NT2/D1 (cell line): Measurements from ENCODE around the gene SLX4IP.

Experiments used
- DNase-seq: peaks from one replicate; pipeline ENCODE4 v3.0.0-alpha.2; 2011; ENCODE audit warnings: low read depth, low spot score
- H3K27me3 ChIP-seq: 2 replicates; pipeline ENCODE4 v1.6.0; 2011; ENCODE audit warnings: mild to moderate bottlenecking; ENCODE audit not compliant: insufficient read length, insufficient read depth
- H3K36me3 ChIP-seq: 2 replicates; pipeline ENCODE4 v1.6.1; 2011; ENCODE audit warnings: mild to moderate bottlenecking, low read length, mixed read lengths; ENCODE audit not compliant: insufficient read depth, insufficient read length
- H3K4me1 ChIP-seq: 2 replicates; pipeline ENCODE4 v1.5.1; 2011; ENCODE audit not compliant: insufficient read depth, insufficient read length
- H3K4me3 ChIP-seq: 2 replicates; pipeline ENCODE4 v1.5.1; 2011; ENCODE audit warnings: low read depth; ENCODE audit not compliant: insufficient read length
- H3K9ac ChIP-seq: 2 replicates; pipeline ENCODE4 v1.6.0; 2011; ENCODE audit warnings: low read depth; ENCODE audit not compliant: insufficient read length
- H3K9me3 ChIP-seq: 2 replicates; pipeline ENCODE4 v1.5.1; 2011; ENCODE audit warnings: mild to moderate bottlenecking, low read length; ENCODE audit not compliant: insufficient read depth
- SUZ12 ChIP-seq: IDR thresholded peaks from 2 replicates; pipeline ENCODE4 v1.6.1; 2011; ENCODE audit not compliant: insufficient read length, insufficient read depth; ENCODE audit errors: extremely low read depth
- YY1 ChIP-seq: IDR thresholded peaks from 2 replicates; pipeline ENCODE4 v1.6.1; 2011; ENCODE audit not compliant: insufficient read length, insufficient read depth
- ZNF274 ChIP-seq: IDR thresholded peaks from 2 replicates; pipeline ENCODE4 v1.6.1; 2011; ENCODE audit warnings: mild to moderate bottlenecking, low read depth, low read length

SLX4IP gene

DNA sequence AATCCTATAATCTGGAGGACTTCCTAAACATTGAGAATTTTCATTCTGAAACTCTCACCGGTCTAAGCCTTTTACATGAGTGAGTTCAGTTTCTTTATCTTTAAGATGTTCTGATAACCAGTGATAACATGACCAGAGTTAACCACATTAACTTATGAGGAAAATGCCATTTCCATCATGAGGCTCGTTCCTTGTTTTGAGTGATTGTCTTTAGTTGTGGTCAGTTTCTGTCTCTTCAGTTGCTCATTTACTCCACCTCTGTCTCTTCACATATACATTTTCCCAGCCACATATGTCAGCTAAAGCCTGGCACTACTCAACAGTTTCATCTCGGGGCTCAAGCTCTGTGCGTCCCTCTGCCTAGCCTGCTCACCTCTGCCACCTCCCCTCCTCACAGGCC is 168.3 kb downstream of the SLX4IP start:
- no peak for TF ChIP-seq YY1
- no peak for TF ChIP-seq SUZ12
- TF ChIP-seq ZNF274: no peak
- no peak for DNase-seq

DNA sequence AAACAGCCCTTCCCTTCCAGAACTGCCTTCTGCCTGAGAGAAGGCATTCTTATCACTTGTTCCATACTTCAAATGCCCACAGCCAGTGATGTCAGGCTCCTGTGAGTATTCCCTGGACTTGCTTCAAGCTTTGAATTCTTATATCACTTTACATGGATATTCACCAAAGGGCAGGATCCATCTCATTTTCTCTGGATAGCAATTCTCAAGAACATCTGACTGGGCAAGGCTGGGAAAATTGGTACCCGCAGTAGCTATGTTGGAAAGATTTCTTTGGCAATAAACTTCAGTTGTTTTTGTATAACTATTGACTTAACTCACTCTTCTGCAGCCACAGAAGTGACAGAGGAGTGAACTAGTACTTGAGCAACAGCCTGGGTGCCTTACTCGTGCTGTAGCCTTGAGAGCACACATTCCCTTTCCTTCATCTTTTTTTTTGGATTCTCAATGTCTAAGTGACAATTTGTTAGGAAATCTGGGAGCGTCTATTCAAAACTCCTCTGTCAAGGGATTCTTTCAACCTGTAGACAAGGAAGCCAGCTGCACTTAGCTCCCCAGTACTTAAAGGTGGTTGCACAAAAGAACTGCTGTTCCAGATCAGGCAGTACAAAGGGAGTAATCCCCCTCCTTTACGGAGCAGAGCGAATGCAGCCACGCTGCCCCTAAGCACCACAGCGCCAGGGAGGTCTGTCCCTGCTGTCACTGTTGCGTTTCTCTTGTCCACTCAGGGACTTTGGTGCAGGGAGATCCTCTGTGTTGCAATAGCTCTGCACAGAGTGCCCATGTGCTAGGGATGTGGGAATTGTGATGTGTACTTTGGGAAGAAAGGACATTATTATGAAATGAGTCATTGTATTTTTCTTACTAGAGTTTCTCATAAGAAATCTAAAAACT is 169.1 kb downstream of the SLX4IP start:
- H3K4me1 ChIP-seq: no peaks in the 10 kb centered on the region
- H3K9me3 ChIP-seq: no peaks in the 10 kb centered on the region
- H3K9ac ChIP-seq: no peak overlapping the region
- no peaks in the 10 kb centered on the region for H3K27me3 ChIP-seq
- TF ChIP-seq ZNF274 (no peak), SUZ12 (no peak), YY1 (no peak)
- H3K36me3 ChIP-seq: no peaks in the 10 kb centered on the region
- H3K4me3 ChIP-seq: no peak overlapping the region
- DNase-seq: no peak

More for the DNA sequence above, 168.3 kb downstream of the SLX4IP start:
- no peak overlapping the region for H3K9ac ChIP-seq
- no peaks in the 10 kb centered on the region for H3K9me3 ChIP-seq
- H3K4me3 ChIP-seq: no peak overlapping the region
- no peaks in the 10 kb centered on the region for H3K4me1 ChIP-seq
- H3K36me3 ChIP-seq: peaks cover 3% of the 10 kb centered on the region
- H3K27me3 ChIP-seq: no peaks in the 10 kb centered on the region

DNA sequence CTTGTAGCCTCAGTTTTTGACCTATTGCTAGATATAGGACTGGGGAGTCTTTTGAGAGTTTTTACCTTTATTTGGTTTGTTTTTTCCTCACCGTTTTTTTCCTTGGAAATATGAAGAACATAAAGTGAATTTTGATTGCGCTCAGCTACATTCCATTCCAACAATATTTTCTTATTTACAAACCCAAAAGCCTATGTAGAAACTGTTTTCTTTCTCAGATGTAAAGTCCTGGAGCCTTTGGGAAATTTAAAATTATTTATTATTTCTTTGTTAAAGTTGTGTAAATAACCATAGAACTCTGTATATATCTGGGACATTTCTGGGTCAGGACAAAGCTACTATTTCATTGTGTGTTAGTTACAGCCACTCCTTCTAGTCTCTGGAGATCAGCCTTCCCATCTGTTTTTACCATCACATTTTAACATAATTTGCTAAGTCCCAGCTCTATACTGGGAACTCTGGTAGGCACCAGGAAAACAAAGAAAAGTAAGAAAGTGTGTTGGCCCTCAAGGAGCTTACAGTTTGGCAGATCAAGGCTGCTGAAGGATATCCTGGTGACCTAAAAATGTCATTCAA is 169.8 kb downstream of the SLX4IP start:
- no peaks in the 10 kb centered on the region for H3K9me3 ChIP-seq
- H3K27me3 ChIP-seq: no peaks in the 10 kb centered on the region
- H3K9ac ChIP-seq: no peak overlapping the region
- no peaks in the 10 kb centered on the region for H3K36me3 ChIP-seq
- no peaks in the 10 kb centered on the region for H3K4me1 ChIP-seq
- TF ChIP-seq SUZ12 (no peak), ZNF274 (no peak), YY1 (no peak)
- no peak for DNase-seq
- no peak overlapping the region for H3K4me3 ChIP-seq

DNA sequence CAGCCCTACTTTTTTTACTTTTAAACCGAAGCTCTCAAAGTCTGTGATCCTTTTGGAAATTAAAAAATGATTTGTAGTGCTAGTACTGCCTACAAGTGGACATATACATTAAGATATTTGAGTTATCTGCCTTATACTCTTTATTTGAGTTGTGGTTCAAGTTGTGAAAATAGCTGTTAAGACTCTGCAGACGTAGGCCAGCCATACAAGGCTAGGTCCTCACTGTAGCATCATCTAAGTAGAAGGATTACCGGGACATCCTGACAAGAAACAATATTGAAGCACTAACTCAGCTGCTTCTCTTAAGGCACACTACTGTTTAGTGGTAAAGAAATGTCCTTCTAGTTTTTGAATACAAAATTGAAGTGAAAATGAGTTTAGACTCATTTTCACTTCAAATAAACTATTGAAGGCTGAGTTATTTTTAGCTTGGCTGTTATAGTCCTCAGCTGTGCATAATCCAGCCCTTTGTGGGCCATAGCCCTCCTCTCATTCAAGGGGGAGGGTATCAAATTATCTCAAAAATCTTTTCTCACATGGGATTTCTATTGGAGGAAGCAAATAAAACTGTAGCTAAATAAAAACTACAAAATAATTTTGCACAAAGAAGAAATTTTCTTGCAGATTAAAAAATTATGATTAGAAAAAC is 170.6 kb downstream of the SLX4IP start:
- no peak for TF ChIP-seq YY1
- no peak for TF ChIP-seq ZNF274
- no peak for TF ChIP-seq SUZ12
- Histone ChIP-seq H3K36me3 (peaks cover 2% of the 10 kb centered on the region), H3K27me3 (no peaks in the 10 kb centered on the region), H3K9ac (no peak overlapping the region), H3K9me3 (no peaks in the 10 kb centered on the region), H3K4me1 (no peaks in the 10 kb centered on the region), H3K4me3 (no peak overlapping the region)
- DNase-seq: no peak

DNA sequence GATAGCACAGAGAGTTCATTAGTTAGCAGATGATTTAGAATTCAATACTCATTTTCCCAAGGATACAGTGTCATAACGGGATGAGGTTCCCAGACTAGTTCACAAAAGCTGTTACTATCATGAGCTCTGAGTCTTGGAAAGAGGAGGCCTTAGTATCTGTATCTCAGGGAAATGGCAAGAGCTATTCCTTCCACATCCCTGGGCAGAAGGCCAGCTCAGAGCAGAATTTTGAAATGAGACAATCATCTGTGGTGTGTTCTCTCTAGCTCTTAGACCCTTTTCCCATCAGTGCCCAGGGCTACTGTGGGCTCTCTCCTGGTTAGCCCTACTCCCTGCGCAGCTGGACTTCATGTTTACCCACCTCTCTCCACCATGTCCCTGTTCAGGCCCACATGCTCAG is 174.2 kb downstream of the SLX4IP start:
- Histone ChIP-seq H3K9ac (no peak overlapping the region), H3K36me3 (peaks cover 2% of the 10 kb centered on the region), H3K4me3 (no peak overlapping the region), H3K9me3 (no peaks in the 10 kb centered on the region), H3K4me1 (no peaks in the 10 kb centered on the region), H3K27me3 (no peaks in the 10 kb centered on the region)
- TF ChIP-seq YY1: no peak
- no peak for TF ChIP-seq ZNF274
- no peak for TF ChIP-seq SUZ12
- DNase-seq: no peak

DNA sequence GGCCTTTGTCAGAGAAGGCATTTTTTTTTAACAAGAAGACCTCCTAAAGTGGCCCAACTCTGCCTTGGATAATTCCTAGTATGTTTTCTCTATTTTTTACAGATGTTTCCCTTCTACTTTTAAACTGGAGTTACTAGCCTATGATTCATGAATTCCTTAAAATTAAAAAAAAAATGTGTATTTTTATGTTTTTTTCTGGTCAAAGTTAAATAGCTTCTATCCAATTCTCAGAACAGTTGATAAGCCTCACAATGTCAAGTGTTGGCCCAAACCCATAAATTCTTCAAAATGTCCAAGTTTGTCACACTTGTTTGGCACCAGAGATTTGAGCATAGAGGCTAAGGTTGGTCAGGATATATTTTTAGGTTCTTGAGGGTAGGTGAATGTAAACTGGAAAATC is 174.7 kb downstream of the SLX4IP start:
- Histone ChIP-seq H3K9me3 (no peaks in the 10 kb centered on the region), H3K36me3 (peaks cover 2% of the 10 kb centered on the region), H3K9ac (no peak overlapping the region), H3K27me3 (no peaks in the 10 kb centered on the region), H3K4me3 (no peak overlapping the region), H3K4me1 (no peaks in the 10 kb centered on the region)
- DNase-seq: no peak
- TF ChIP-seq ZNF274 (no peak), YY1 (no peak), SUZ12 (no peak)

DNA sequence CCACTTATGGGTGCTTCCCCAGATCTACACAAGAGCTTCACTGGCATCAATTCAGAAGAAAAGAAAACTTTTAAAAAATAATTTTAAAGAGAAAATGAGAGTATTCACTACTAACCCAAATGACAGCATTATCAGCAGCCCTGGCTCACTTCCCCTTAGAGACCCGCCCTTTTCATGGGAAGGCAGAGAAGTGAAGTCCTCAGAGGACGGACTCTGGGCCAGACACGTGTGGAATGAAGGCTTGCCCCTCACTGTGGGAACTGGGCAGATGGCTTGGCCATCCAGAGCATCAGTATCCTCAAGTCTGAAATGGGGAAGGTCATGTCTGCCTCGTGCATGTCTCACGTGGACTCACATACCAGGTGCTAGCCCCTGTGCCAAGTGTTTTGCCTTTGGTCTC is 175.1 kb downstream of the SLX4IP start:
- Histone ChIP-seq H3K4me1 (no peaks in the 10 kb centered on the region), H3K9me3 (no peaks in the 10 kb centered on the region), H3K36me3 (peaks cover 2% of the 10 kb centered on the region), H3K9ac (no peak overlapping the region), H3K4me3 (no peak overlapping the region), H3K27me3 (no peaks in the 10 kb centered on the region)
- DNase-seq: no peak
- TF ChIP-seq ZNF274 (no peak), SUZ12 (no peak), YY1 (no peak)
